Stomach (tissue), 9 donors: ENCODE measurements around the gene ADSS2. TPM values are rescaled to one million over a fixed set of nuclear protein-coding genes. Genes with fewer than 3 reads are reported as not detected.

Source experiments
- DNase-seq, 2 donors: peaks; one replicate each; pipeline versions ENCODE4 v3.0.0 to v3.0.0-alpha.2; 2013 to 2019
- H3K27ac ChIP-seq, 5 donors: fragments of 200-600 bp in 4 of 5; sonication (generic) in 4 of 5; one replicate each; pipeline ENCODE4 v1.5.1; 2013 to 2019; ENCODE audit warnings: mild to moderate bottlenecking in 1 of 5, moderate library complexity in 1 of 5
- H3K27me3 ChIP-seq, 3 donors: fragments of 200-600 bp; sonication (generic); one replicate each; pipeline ENCODE4 v1.5.1; 2017 to 2019; ENCODE audit warnings: mixed run types in 1 of 3
- H3K36me3 ChIP-seq, 4 donors: fragments of 200-600 bp; sonication (generic); 1 replicate in 3 of 4; 2 replicates in 1 of 4; pipeline ENCODE4 v1.5.1; 2016 to 2019
- H3K4me1 ChIP-seq, 4 donors: fragments of 200-600 bp; sonication (generic); one replicate each; pipeline ENCODE4 v1.5.1; 2016 to 2019
- H3K4me3 ChIP-seq, 4 donors: fragments of 200-600 bp; sonication (generic) in 3 of 4; one replicate each; pipeline ENCODE4 v1.5.1; 2016 to 2019; ENCODE audit warnings: mild to moderate bottlenecking in 1 of 4
- H3K9me3 ChIP-seq, 4 donors: fragments of 200-600 bp; sonication (generic); one replicate each; pipeline ENCODE4 v1.5.1; 2016 to 2019
- CTCF ChIP-seq, 7 experiments: fragments of 450-650 bp in 4 of 7; fragments of 200-600 bp in 3 of 7; sonication (generic) in 3 of 7; IDR thresholded peaks; one replicate each; pipeline ENCODE4 v1.5.1; 2016 to 2019; ENCODE audit warnings: antibody characterized with exemption in 7 of 7, control low read depth in 2 of 7, mild to moderate bottlenecking in 1 of 7
- EP300 ChIP-seq: sonication (generic); formaldehyde crosslinking; IDR thresholded peaks from one replicate; pipeline ENCODE4 v1.6.1; 2017; ENCODE audit warnings: antibody characterized with exemption
- POLR2A ChIP-seq, 4 donors: fragments of 450-650 bp; IDR thresholded peaks; one replicate each; pipeline ENCODE4 v1.6.1; 2016; ENCODE audit warnings: antibody characterized with exemption in 4 of 4, control low read depth in 2 of 4, mild to moderate bottlenecking in 1 of 4, moderate library complexity in 1 of 4
- POLR2AphosphoS5 ChIP-seq, 3 donors: sonication (generic); formaldehyde crosslinking; IDR thresholded peaks; one replicate each; pipeline ENCODE4 v1.6.1; 2016; ENCODE audit warnings: antibody characterized with exemption in 3 of 3
- WGBS, 5 donors: extraction: QIAGEN DNeasy Blood & Tissue Kit in 3 of 5; methylation state at CpG; one replicate each; pipeline versions ENCODE4 v1.1.5 to v1.1.7; 2013 to 2018; 5-methylcytosine and 5-hydroxymethylcytosine counted together
- intact Hi-C: fragments of 100-400 bp; cut with DNase I; formaldehyde crosslinking; loops from one replicate; pipeline ENCODE4 v1.15.1; 2023; ENCODE audit warnings: low total_unique reads
- polyA plus RNA-seq, 3 donors: library from polyadenylated mRNA; stranded (reverse); fragments of 200-250 nt; gene quantifications; one replicate each; pipeline ENCODE4 v1.2.3, GENCODE V29; 2013
- total RNA-seq, 5 donors: library from RNA; depleted of rRNA; stranded (reverse); fragments of >200 nt; gene quantifications; one replicate each; pipeline versions ENCODE4 v1.1.0 to v1.2.3, GENCODE V29; 2014 to 2016
- donor health status: healthy with polysubstance abuse.
- donor health status: Bipolar disorder and iron deficiency.
- donor health status: healthy.

The ADSS2 gene
- total and polyA plus RNA-seq, 8 donors: 20.1 to 99.3 (median 43.5) TPM

- Histone ChIP-seq H3K36me3 (peaks cover 11 to 91% (median 89%) of the 10 kb centered on the region in 4 donors), H3K9me3 (peaks cover 0 to 17% (median 13%) of the 10 kb centered on the region in 4 donors), H3K27me3 (no peaks in the 10 kb centered on the region), H3K4me1 (no peaks in the 10 kb centered on the region), H3K27ac (no peak overlapping the region), H3K4me3 (no peak overlapping the region)
- 82 to 96% (median 93%) methylated on average over 2 of the region's 2 CpGs for WGBS, 5 donors
- no peak for TF ChIP-seq POLR2AphosphoS5 (IDR thresholded peaks at IDR 0.05)
- TF ChIP-seq CTCF (IDR thresholded peaks at IDR 0.05): no peak
- no peak for TF ChIP-seq POLR2A (IDR thresholded peaks at IDR 0.05)
- TF ChIP-seq EP300: no peak
- DNase-seq: no peak
- intact Hi-C loops: no loop called here
Observed at GRCh38 chr1:244405856-244406255, 45.9 kb downstream of the ADSS2 start.

- H3K36me3 ChIP-seq: peaks cover 8 to 69% (median 65%) of the 10 kb centered on the region in 4 donors
- no peak overlapping the region for H3K27ac ChIP-seq
- no peak overlapping the region for H3K4me3 ChIP-seq
- peaks cover 0 to 21% (median 16%) of the 10 kb centered on the region in 4 donors for H3K9me3 ChIP-seq
- no peaks in the 10 kb centered on the region for H3K4me1 ChIP-seq
- no peaks in the 10 kb centered on the region for H3K27me3 ChIP-seq
- DNase-seq: no peak
- intact Hi-C loops: no loop called here
- no peak for TF ChIP-seq EP300
- no peak for TF ChIP-seq POLR2A (IDR thresholded peaks at IDR 0.05)
- no peak for TF ChIP-seq POLR2AphosphoS5 (IDR thresholded peaks at IDR 0.05)
- no peak for TF ChIP-seq CTCF (IDR thresholded peaks at IDR 0.05)
Observed at GRCh38 chr1:244403431-244403830, 48.3 kb downstream of the ADSS2 start.

GRCh38 chr1:244400974-244401373 is 50.7 kb downstream of the ADSS2 start:
- WGBS, 5 donors: 95 to 100% (median 98%) methylated on average over 2 of the region's 2 CpGs
- Histone ChIP-seq H3K4me3 (no peak overlapping the region), H3K27ac (no peak overlapping the region), H3K9me3 (peaks cover 0 to 21% (median 16%) of the 10 kb centered on the region in 4 donors), H3K36me3 (peaks cover 4 to 46% (median 41%) of the 10 kb centered on the region in 4 donors), H3K27me3 (no peaks in the 10 kb centered on the region), H3K4me1 (no peaks in the 10 kb centered on the region)
- intact Hi-C loops: no loop called here
- DNase-seq: no peak
- TF ChIP-seq EP300 (no peak), POLR2A (IDR thresholded peaks at IDR 0.05) (no peak), CTCF (IDR thresholded peaks at IDR 0.05) (no peak), POLR2AphosphoS5 (IDR thresholded peaks at IDR 0.05) (no peak)

GRCh38 chr1:244397131-244397530 is 54.6 kb downstream of the ADSS2 start:
- peaks cover 0 to 17% (median 14%) of the 10 kb centered on the region in 4 donors for H3K9me3 ChIP-seq
- no peaks in the 10 kb centered on the region for H3K27me3 ChIP-seq
- DNase-seq: no peak
- no peak overlapping the region for H3K4me3 ChIP-seq
- H3K27ac ChIP-seq: no peak overlapping the region
- intact Hi-C loops: no loop called here
- peaks cover 4 to 12% (median 10%) of the 10 kb centered on the region in 4 donors for H3K36me3 ChIP-seq
- no peaks in the 10 kb centered on the region for H3K4me1 ChIP-seq
- TF ChIP-seq POLR2A (IDR thresholded peaks at IDR 0.05): no peak
- no peak for TF ChIP-seq POLR2AphosphoS5 (IDR thresholded peaks at IDR 0.05)
- TF ChIP-seq EP300: no peak
- TF ChIP-seq CTCF (IDR thresholded peaks at IDR 0.05): no peak
